Ovary (tissue), 3 donors: Measurements from ENCODE around the gene DUSP19.

Source experiments
- CTCF ChIP-seq, 3 donors: fragments of 450-650 bp in 2 of 3; fragments of 200-600 bp in 1 of 3; IDR thresholded peaks; one replicate each; pipeline versions ENCODE4 v1.5.1 to v1.8.0; 2016 to 2022; ENCODE audit warnings: antibody characterized with exemption in 3 of 3, mild to moderate bottlenecking in 1 of 3
- EP300 ChIP-seq: sonication (generic); formaldehyde crosslinking; IDR thresholded peaks from one replicate; pipeline ENCODE4 v1.6.1; 2017; ENCODE audit warnings: antibody characterized with exemption
- POLR2A ChIP-seq: fragments of 450-650 bp; IDR thresholded peaks from one replicate; pipeline ENCODE4 v1.6.1; 2017; ENCODE audit warnings: antibody characterized with exemption, mild to moderate bottlenecking, moderate library complexity
- donor health status: DM: no; HTN: no; CAD: no.

DNA sequence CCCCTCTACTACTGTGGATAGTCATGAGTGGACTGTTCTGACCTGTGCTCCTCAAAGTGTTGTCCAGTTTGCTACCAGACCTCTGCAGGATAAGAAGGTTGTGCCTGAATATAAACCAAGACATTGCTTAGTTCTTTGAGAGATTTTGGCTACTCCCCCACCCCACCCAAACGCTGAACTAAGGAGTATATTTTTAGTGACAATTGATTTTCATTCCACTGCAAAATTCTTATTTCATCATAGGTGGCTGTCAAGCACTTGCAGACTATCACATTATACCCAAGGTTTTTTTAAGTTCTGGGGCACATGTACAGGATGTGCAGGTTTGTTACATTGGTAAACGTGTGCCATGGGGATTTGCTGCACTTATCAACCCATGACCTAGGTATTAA lies 13.4 kb downstream of the DUSP19 start:
- no peak for TF ChIP-seq CTCF (IDR thresholded peaks at IDR 0.05)
- no peak for TF ChIP-seq POLR2A
- no peak for TF ChIP-seq EP300
